AG09319 (cell line): ENCODE measurements around the gene S100A14.
A peak's percentile ranks its signal among the peaks of the same experiment; 100 is the strongest.

Experiments used
- DNase-seq: peaks from one replicate; pipeline ENCODE4 v3.0.0-alpha.2; 2010; ENCODE audit warnings: low read depth; ENCODE audit errors: extremely low read depth
- TF ChIP-seq, protein P1 (sequence below): IDR thresholded peaks from 2 replicates; pipeline ENCODE4 v1.5.1; 2011; ENCODE audit warnings: low read depth, mild to moderate bottlenecking, inconsistent platforms, low read length, moderate library complexity

Gene S100A14

DNA sequence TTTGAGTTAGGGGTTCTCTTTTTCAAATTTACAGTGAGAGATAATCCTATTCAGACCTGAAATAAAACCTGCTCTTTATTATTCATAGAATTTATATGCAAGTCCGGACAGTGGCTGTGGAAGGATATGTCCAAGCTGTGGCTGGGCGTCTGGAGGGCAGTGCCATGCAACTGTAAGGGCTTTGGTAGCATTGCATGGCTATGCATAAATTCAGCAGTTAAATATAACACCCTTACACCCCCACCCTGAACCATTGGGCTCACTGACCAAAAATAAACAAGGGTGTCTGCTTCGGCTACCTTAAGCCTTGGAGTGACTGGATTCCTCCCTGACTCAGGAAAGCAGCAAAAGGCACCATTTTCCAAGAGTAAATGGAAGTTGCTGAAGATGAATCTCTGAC, 23.2 kb upstream of the S100A14 start:
- TF ChIP-seq, protein P1, sequence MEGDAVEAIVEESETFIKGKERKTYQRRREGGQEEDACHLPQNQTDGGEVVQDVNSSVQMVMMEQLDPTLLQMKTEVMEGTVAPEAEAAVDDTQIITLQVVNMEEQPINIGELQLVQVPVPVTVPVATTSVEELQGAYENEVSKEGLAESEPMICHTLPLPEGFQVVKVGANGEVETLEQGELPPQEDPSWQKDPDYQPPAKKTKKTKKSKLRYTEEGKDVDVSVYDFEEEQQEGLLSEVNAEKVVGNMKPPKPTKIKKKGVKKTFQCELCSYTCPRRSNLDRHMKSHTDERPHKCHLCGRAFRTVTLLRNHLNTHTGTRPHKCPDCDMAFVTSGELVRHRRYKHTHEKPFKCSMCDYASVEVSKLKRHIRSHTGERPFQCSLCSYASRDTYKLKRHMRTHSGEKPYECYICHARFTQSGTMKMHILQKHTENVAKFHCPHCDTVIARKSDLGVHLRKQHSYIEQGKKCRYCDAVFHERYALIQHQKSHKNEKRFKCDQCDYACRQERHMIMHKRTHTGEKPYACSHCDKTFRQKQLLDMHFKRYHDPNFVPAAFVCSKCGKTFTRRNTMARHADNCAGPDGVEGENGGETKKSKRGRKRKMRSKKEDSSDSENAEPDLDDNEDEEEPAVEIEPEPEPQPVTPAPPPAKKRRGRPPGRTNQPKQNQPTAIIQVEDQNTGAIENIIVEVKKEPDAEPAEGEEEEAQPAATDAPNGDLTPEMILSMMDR = no peak
- DNase-seq = no peak

DNA sequence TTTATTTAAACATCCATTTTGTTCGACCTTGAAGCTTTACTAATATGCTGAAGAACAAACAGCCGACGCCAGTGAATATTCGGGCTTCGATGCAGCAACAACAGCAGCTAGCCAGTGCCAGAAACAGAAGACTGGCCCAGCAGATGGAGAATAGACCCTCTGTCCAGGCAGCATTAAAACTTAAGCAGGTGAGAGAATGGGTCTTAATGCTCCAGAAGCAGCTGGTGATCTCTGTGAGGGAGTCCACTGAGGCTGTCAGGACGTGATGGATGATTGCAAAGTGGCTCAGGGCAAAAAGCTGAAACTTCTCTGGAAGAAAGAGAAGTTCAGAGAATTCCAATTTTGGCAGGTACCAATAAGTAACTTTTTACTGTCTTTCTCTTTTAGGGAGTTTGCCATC, 22.1 kb upstream of the S100A14 start:
- TF ChIP-seq, protein P1 = no peak
- no peak for DNase-seq

DNA sequence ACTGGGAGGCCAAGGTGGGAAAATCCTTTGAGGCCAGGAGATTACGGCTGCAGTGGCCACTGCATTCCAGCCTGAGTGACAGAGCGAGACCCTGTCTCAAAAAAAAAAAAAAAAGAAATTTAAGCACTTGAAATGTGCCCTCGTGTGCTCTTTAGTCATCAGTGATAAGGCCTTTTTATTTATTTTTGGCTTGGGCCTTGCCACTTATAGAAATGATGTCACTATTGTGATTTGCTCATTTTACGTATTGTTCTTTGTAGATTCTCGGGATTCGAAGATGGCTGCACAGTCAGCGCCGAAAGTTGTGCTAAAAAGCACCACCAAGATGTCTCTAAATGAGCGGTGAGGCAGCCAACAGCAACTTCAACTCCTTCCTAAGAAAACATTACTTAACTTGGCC, 20.2 kb upstream of the S100A14 start:
- DNase-seq = no peak
- TF ChIP-seq, protein P1 = no peak

DNA sequence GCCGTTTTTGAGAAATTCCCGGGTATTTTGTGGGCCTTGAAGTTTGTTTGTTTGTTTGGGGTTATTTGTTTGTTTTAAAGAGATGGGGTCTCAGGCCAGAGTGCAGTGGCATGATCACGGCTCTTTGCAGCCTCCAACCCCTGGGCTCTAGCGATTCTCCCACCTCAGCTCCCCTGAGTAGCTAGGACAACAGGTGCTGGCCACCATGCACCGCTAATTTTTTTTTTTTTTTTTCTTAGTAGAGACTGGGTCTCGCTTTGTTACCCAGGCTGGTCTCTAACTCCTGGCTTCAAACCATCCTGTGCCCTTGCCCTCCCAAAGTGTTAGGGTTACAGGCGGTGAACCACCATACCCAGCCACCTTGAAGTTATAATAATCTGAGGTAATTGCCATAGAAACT, 19.7 kb upstream of the S100A14 start:
- TF ChIP-seq, protein P1 = no peak
- no peak for DNase-seq

DNA sequence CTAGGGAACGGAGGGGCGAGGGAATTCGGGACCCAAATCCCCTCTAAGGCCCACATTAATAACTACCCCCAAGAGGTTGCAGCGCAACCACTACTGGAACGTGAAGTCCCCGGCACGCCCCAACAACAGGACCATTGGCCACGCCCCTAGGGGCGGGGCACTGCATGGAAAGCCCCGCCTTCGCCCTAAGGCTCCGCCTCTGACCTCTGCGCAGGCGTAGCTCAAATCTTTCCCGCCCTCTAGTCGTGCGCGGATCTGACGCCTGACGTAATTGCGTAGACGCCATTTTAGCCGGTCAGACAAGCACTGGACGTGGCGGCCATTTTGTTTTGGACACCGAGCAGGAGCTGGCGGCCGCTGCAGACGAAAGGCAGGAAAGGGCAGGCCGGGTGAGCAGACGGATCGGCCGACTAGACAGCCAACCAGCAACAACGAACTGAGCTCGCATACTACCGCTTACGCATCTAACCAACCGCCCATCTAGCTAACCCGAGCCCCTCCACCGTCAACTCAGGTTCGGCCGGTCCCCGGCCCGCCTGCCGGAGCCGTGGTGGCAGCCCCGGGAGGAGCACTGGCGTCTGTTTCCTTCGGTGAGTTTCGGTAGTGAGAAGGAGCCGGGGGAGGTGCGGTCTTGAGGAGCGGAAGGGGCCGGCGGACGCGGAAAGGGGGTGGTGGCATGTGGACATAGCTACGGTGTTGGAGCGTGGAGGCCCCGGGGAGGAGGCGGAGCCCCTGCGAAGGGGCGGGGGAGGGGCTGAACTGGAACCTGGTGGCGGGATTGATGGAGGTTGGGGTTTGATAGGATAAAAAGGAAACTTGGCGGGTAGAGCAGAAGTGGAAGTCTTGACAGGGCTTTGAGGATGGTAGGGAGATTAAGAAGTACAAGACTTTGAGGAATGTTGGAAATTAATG, 17.9 kb upstream of the S100A14 start, which contains the start of gene CHTOP:
TSS of gene CHTOP (plus strand) at position 313 of the 912 bp plus-strand sequence. CDS start 2,523 bp downstream, outside the sequence.
- DNase-seq = peak; percentile 97
- TF ChIP-seq, protein P1 = no peak

DNA sequence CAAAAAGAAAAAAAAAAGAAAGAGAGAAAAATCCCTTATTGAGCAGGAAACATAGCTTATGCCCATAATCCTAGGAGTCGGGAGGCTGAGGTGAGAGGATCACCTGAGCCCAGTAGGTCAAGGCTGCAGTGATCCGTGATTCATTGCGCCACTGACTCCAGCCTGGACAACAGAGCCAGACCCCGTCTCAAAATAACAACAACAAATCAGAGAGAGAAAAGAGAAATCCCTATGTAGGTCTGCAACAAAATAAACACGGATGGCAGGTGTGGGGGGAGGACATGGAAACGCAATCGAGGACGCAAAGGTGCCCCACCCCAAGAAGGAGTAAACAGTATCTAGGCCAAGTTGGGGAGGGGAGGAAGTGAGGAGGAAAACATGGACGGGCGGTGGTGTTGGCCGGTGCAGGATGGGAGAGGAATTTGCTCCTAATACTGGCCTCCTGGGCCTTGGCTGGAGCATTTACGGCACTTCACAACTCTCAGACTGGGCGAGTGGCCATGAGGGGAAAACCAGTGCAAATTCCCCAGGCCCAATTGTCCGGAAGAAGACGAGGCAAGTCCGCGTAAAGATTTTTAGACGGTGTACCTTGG, 17.1 kb upstream of the S100A14 start:
- TF ChIP-seq, protein P1 = no peak
- DNase-seq = no peak
